ENCODE measurements around the gene ARFIP2.

DNA sequence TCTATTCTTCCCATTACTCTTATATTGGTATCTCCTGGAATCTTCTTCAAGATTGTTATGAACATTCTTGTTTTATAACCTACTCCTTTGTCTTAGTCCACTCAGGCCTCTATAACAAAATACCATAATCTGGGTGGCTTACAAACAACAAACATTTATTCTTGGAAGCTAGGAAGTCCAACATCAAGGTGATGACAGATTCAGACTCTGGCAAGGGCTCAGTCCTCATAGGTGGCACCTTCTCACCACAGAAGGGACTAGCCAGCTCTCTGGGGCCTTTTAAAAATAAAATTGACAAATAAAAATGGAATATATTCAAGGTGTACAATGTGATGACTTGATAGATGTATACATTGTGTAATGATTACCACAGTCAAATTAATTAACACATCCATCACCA, 35.7 kb upstream of the ARFIP2 start:
- TF ChIP-seq POLR2AphosphoS5 (IDR thresholded peaks at IDR 0.05; ENCODE audit: borderline replicate concordance, low read depth, low read length) (no peak), EZH2 (IDR thresholded peaks at IDR 0.05) (no peak)

Data from SK-N-MC (cell line).